Ascending aorta (tissue), 2 donors: ENCODE data around the gene MYO5C. TPM values are rescaled to one million over a fixed set of nuclear protein-coding genes. Genes with fewer than 3 reads are reported as not detected.
A peak's percentile ranks its signal among the peaks of the same experiment; 100 is the strongest.

Source experiments
- DNase-seq, 2 donors: peaks; one replicate each; pipeline ENCODE4 v3.0.0-alpha.2; 2019; ENCODE audit warnings: low spot score in 2 of 2
- H3K27ac ChIP-seq, 2 donors: fragments of 200-600 bp; sonication (generic); one replicate each; pipeline ENCODE4 v1.5.1; 2016 to 2017; ENCODE audit warnings: mild to moderate bottlenecking in 1 of 2
- H3K27me3 ChIP-seq: fragments of 200-600 bp; sonication (generic); one replicate; pipeline ENCODE4 v1.5.1; 2017
- H3K36me3 ChIP-seq, 2 donors: fragments of 200-600 bp; sonication (generic); one replicate each; pipeline ENCODE4 v1.5.1; 2016
- H3K4me1 ChIP-seq, 2 donors: fragments of 200-600 bp; sonication (generic); one replicate each; pipeline ENCODE4 v1.5.1; 2016 to 2017; ENCODE audit warnings: mild to moderate bottlenecking in 1 of 2
- H3K4me3 ChIP-seq, 2 donors: fragments of 200-600 bp; sonication (generic); one replicate each; pipeline ENCODE4 v1.5.1; 2016 to 2017; ENCODE audit warnings: mild to moderate bottlenecking in 1 of 2
- H3K9me3 ChIP-seq, 2 donors: fragments of 200-600 bp; sonication (generic); one replicate each; pipeline ENCODE4 v1.5.1; 2016
- intact Hi-C: fragments of 100-400 bp; cut with DNase I; formaldehyde crosslinking; loops from one replicate; pipeline ENCODE4 v1.15.1; 2023
- total RNA-seq: library from RNA; depleted of rRNA; stranded (reverse); fragments of >200 nt; gene quantifications from one replicate; pipeline ENCODE4 v1.1.0, GENCODE V29; 2016
- TF ChIP-seq, protein P1 (sequence below), 3 experiments: fragments of 200-600 bp in 2 of 3; fragments of 450-650 bp in 1 of 3; sonication (generic) in 2 of 3; IDR thresholded peaks; one replicate each; pipeline ENCODE4 v1.5.1; 2016 to 2019; ENCODE audit warnings: antibody characterized with exemption in 3 of 3, mild to moderate bottlenecking in 1 of 3, moderate library complexity in 1 of 3

MYO5C gene
- total RNA-seq, 1 donor from 2014 or later: 11.0 TPM

DNA sequence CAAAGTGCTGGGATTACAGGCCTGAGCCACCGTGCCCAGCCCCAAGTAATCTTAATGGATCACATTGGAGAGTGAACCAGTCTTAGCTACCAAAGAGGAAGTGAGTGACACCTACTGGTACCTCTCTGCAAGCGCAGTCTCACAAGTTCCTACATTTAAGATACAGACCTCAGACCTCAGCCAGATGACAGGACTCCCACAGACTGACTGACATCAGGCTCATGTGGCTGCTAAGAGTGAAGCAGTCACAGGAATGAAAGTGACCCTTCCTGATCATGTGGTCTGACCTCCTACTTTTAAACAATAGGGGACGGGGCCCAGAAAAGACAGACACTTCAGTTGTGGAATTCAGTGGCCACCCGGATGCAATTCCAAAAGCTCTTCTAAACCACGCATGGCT lies 68.1 kb downstream of the MYO5C start:
- H3K4me1 ChIP-seq: no peaks in the 10 kb centered on the region
- H3K27ac ChIP-seq: no peak overlapping the region
- H3K36me3 ChIP-seq: no peaks in the 10 kb centered on the region
- TF ChIP-seq, protein P1, sequence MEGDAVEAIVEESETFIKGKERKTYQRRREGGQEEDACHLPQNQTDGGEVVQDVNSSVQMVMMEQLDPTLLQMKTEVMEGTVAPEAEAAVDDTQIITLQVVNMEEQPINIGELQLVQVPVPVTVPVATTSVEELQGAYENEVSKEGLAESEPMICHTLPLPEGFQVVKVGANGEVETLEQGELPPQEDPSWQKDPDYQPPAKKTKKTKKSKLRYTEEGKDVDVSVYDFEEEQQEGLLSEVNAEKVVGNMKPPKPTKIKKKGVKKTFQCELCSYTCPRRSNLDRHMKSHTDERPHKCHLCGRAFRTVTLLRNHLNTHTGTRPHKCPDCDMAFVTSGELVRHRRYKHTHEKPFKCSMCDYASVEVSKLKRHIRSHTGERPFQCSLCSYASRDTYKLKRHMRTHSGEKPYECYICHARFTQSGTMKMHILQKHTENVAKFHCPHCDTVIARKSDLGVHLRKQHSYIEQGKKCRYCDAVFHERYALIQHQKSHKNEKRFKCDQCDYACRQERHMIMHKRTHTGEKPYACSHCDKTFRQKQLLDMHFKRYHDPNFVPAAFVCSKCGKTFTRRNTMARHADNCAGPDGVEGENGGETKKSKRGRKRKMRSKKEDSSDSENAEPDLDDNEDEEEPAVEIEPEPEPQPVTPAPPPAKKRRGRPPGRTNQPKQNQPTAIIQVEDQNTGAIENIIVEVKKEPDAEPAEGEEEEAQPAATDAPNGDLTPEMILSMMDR (IDR thresholded peaks at IDR 0.05): peak; percentile 44 to 80 (median 76)
- no peaks in the 10 kb centered on the region for H3K27me3 ChIP-seq
- DNase-seq: peak in 1 of 2 donors; percentile 80
- H3K4me3 ChIP-seq: no peak overlapping the region
- intact Hi-C loops: no loop called here
- no peaks in the 10 kb centered on the region for H3K9me3 ChIP-seq

DNA sequence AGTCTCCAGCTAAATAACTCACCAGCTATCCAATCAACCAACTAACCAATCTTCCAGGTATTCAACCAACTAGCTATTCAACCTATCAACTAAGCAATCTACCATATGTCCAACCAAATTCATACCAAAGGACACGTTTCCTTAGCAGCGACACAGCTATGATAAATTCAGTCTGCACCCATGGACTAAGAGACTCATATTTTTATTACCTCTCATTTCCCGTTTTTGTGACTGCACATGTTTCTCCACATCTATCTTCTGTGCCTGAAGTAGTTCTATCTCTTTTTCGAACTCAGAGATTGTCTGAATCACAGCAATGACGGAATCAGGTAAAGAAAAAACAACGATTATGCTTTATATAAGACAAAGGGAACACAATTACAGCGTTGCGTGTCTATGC lies 70.4 kb downstream of the MYO5C start:
- TF ChIP-seq, protein P1 (IDR thresholded peaks at IDR 0.05): no peak
- Histone ChIP-seq H3K4me3 (no peak overlapping the region), H3K4me1 (no peaks in the 10 kb centered on the region), H3K36me3 (no peaks in the 10 kb centered on the region), H3K9me3 (no peaks in the 10 kb centered on the region), H3K27ac (no peak overlapping the region), H3K27me3 (no peaks in the 10 kb centered on the region)
- intact Hi-C loops: no loop called here
- no peak for DNase-seq

DNA sequence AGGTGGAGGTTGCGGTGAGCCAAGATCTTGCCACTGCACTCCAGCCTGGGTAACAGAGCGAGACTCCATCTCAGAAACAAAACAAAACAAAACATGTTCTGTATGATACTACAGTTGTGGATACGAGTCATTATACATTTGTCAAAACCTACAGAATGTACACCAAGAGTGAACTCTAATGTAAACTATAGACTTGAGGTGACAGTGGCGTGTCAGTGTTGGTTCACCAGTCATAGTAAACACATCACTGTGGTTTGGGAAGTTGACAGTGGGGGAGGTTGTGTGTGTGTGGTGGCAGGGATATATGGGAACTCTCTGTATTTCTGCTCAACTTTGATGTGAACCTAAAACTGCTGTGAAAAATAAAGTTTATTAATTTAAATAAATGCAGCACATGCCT lies 71.4 kb downstream of the MYO5C start:
- Histone ChIP-seq H3K4me1 (no peaks in the 10 kb centered on the region), H3K27ac (no peak overlapping the region), H3K4me3 (no peak overlapping the region), H3K27me3 (no peaks in the 10 kb centered on the region), H3K36me3 (no peaks in the 10 kb centered on the region), H3K9me3 (no peaks in the 10 kb centered on the region)
- DNase-seq: no peak
- intact Hi-C loops: no loop called here
- TF ChIP-seq, protein P1 (IDR thresholded peaks at IDR 0.05): no peak

DNA sequence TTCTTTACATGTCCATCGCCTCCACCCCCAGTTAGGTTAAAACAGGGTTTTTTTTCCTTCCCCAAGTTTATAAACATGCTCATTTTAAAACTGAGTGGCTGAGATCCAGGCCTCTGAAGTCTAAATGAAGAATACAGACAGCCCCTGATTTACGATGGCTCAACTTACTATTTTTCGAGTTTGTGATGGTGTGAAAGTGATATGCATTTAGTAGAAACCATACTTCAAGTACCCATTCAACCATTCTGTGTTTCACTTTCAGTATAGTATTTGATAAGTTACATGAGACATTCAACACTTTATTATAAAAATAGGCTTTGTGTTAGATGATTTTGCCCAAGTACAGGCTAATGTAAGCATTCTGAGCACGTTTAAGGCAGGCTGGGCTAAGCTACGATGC lies 73.9 kb downstream of the MYO5C start:
- DNase-seq: no peak
- TF ChIP-seq, protein P1 (IDR thresholded peaks at IDR 0.05): no peak
- intact Hi-C loops: no loop called here
- Histone ChIP-seq H3K36me3 (no peaks in the 10 kb centered on the region), H3K27me3 (no peaks in the 10 kb centered on the region), H3K9me3 (no peaks in the 10 kb centered on the region), H3K4me3 (no peak overlapping the region), H3K4me1 (no peaks in the 10 kb centered on the region), H3K27ac (no peak overlapping the region)

DNA sequence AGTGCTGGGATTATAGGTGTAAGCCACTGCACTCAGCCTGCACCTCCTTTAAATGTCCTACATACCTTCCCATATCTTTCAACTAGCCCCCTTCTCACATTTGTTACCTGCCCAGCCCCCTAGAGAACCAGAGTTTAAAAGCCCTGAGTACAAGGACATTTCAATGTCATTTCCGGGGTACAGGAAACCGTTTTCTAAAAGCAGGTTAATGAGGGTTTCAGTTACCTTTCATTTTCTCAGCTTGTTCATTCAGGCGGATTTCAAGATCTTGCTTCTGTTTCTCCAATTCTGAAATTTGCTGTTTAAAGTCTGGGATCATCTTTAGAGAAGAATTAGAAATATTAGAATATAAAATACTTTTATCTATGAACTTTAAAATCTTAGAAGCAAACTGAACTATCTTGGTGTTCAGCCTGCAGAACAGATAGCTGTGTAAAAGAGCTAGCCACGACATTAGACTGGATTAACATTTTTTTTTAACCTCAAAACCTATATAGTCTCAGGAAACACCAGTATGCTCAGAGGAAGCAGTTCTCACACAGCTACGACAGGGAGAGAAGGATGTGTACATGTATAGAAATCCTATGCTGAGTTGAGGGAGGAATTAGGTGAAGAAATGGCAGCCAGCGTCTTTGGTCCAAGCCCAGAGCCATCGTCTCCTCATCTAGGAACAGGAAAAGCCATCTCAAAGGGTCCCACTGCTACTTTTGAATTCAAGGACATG lies 74.5 kb downstream of the MYO5C start:
- Histone ChIP-seq H3K4me1 (no peaks in the 10 kb centered on the region), H3K9me3 (no peaks in the 10 kb centered on the region), H3K36me3 (no peaks in the 10 kb centered on the region), H3K27me3 (no peaks in the 10 kb centered on the region), H3K4me3 (no peak overlapping the region), H3K27ac (no peak overlapping the region)
- DNase-seq: no peak
- intact Hi-C loops: no loop called here
- TF ChIP-seq, protein P1 (IDR thresholded peaks at IDR 0.05): no peak

DNA sequence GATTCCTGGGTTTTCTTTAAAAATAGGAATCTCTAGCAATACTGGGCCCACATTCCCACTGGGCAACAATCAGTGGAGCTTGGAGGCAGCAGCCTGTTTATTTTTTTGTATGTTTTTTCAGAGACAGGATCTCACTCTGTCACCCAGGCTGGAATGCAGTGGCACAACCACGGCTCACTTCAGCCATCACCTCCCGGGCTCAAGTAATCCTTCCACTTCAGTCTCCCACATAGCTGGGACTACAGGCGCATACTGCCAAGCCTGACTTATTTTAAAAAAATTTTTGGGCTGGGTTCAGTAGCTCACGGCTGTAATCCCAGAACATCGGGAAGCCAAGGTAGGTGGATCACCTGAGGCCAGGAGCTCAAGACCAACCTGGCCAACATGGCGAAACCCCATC lies 75.4 kb downstream of the MYO5C start:
- Histone ChIP-seq H3K9me3 (no peaks in the 10 kb centered on the region), H3K27me3 (no peaks in the 10 kb centered on the region), H3K4me3 (no peak overlapping the region), H3K36me3 (no peaks in the 10 kb centered on the region), H3K27ac (no peak overlapping the region), H3K4me1 (no peaks in the 10 kb centered on the region)
- intact Hi-C loops: no loop called here
- DNase-seq: no peak
- TF ChIP-seq, protein P1 (IDR thresholded peaks at IDR 0.05): no peak
